CD4-positive, alpha-beta T cell treated with Interferon gamma for 1 hour (primary cell): Measurements from ENCODE around the gene INTS2.
"Not testable (repeated sequence)": the region's sequence is repeated elsewhere in the genome, so short reads cannot be mapped to it uniquely, and the experiment has no call there.

Experiments used
- DNase-seq: peaks from one replicate; pipeline ENCODE4 v3.0.0-alpha.2; 2020

Gene INTS2

GRCh38 chr17:61885865-61886264 is 41.9 kb downstream of the INTS2 start:
- DNase-seq: not testable (repeated sequence)

- no peak for DNase-seq
Measured at GRCh38 chr17:61884864-61885263, 42.9 kb downstream of the INTS2 start.

DNA sequence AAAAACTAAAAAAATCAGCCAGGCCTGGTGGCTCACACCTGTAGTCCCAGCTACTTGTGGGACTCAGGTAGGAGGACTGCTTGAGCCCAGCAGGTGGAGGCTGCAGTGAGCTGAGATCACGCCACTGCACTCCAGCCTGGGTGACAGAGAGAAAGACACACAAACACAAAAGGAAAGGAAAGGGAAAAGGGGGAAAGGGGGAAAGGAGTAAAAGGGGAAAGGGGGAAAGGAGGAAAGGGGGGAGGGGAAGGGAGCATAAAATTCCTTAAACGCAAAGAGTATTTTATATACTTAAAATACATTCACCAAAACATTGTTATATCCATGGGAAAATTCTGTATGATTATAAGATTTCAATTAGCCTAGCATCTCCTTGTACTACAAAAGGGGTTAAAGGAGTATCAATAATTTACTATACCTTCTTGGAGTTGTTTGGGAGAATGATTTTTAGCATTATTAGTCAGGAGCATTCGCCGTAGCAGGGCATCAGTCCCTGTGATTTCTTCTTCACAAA is 47.1 kb downstream of the INTS2 start:
- no peak for DNase-seq

- no peak for DNase-seq
Measured at GRCh38 chr17:61878984-61879612, 48.7 kb downstream of the INTS2 start.

- DNase-seq: no peak
Measured at GRCh38 chr17:61878520-61878919, 49.3 kb downstream of the INTS2 start.

DNA sequence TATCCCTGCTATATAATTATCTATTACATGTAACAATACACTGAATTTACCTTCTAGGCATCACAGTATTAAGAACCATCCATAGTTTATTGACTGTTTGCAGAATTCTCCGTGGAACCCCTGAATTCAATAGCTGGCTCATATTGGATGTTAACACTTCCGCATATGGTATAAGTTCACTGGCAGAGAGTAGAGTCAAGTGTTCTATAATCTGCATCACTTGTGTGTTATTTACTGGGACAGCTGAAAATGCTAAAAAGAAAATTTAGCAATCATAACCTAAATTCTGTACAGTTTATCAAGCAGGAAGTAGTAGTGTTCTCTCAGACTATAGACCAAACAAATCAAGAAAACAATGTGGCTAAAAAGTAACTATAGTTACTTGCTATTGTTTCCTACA is 49.9 kb downstream of the INTS2 start:
- no peak for DNase-seq

- DNase-seq: no peak
Measured at GRCh38 chr17:61875804-61876203, 52.0 kb downstream of the INTS2 start.

DNA sequence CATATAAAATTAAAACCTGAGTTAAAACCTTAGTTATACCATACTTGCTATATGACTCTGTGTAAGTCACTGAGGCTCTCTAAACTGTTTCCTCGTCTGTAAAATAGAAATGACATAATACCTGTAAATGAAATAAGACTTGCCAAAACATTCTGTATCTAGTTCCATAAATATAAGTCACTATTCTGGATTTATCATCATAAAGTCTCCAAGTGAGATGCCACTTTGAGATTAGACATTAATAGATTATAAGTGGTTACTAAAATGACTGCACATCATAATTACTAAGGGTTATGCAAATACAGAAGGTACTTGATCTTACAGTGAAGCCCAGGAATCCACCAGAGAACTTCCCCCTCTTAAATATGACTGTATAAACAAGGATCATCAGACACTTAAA is 52.5 kb downstream of the INTS2 start:
- no peak for DNase-seq

- DNase-seq: no peak
Measured at GRCh38 chr17:61874075-61874474, 53.7 kb downstream of the INTS2 start.

- DNase-seq: no peak
Measured at GRCh38 chr17:61872099-61872498, 55.7 kb downstream of the INTS2 start.

GRCh38 chr17:61869138-61869537 is 58.6 kb downstream of the INTS2 start:
- DNase-seq: no peak

DNA sequence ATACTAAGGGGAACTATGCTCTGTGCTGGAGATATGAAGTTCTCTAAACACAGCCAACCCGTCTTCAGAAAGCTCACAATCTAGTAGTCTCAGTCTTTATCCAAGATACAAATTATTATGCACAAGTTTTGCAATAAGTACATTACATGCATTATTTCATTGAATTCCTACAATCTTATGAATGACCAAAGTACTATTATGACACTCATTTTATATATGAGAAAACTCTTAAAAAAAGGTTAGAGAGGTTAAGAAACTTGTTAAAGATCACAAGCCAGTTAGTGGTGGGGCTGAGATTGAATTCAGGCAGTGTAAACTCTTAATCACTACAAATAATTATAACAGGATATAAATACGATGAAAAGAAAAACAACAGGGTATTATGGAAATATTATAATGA is 59.7 kb downstream of the INTS2 start:
- no peak for DNase-seq

DNA sequence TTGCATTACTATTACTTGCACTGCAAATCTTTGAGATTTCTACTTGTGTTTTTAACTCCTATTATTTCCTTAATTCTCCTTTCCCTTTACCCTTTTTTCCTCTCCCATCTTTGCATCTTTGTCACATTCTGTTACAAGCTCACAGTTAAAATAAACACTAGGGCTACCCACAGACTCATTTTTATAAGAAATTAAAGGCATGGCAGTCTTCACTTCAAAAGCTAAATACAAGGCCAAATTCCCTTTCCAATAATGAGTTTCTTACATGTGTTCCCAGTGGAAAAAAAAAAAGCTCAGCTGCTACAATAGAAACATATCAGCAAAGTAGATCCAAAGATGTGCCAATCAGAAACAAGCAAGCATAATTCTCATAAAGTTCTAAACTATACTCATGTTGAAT is 60.7 kb downstream of the INTS2 start:
- no peak for DNase-seq

- DNase-seq: no peak
Measured at GRCh38 chr17:61863801-61864126, 64.0 kb downstream of the INTS2 start.

- peak; percentile 84 for DNase-seq
Measured at GRCh38 chr17:61862975-61863800, 64.6 kb downstream of the INTS2 start, which contains the start of gene BRIP1. BRIP1 (minus strand) TSS chr17:61863528; CDS start chr17:61861539, 1,989 bp downstream.

- no peak for DNase-seq
Measured at GRCh38 chr17:61862105-61862574, 65.6 kb downstream of the INTS2 start.

DNA sequence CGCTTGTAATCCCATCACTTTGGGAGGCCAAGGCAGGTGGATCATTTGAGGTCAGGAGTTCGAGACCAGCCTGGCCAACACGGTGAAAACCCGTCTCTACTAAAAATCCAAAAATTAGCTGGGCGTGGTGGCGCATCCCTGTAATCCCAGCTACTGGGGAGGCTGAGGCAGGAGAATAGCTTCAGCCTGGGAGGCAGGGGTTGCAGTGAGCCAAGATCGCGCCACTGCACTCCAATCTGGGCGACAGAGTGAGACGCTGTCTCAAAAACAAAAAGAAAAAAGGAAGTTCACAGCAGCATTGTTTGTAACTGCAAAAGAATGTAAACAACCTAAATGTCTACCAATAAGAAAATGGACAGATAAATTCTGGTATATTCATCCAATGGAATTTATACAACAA is 67.4 kb downstream of the INTS2 start:
- DNase-seq: not testable (repeated sequence)

DNA sequence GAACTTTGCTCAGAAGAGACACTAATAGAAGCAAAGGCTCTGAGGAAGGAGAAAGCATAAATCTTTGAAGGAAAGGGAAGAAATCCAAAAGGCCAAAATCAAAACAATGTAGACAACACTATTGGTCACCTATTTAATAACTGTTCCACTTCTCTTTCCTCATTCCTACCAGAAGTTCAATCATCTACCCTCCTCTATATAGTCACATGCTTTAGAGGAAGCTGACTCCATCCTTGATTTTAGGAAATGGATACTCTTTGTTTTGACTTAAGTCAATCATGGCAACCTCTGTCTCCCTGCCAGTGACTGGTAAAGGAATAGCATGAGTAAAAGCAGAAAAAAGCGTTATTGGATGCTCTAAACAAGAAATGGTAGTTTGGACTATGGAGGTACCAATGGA is 71.7 kb downstream of the INTS2 start:
- no peak for DNase-seq

DNA sequence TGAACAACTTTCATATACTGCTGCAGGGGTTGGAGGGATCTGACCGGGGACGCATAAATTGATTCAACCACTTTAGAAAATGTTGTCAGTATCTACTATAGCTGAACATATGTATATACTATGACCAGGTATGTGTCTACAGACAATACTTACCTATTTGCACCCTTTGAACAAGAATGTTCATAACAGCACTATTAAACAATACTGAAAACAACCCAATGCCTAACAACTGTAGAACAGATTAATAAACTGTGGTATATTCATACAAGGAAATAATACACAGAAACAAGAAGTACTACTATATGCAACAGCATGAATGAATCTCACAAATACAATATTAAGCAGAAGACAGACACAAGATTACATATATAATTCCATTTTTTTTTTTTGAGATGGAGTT is 74.9 kb downstream of the INTS2 start:
- no peak for DNase-seq

- DNase-seq: no peak
Measured at GRCh38 chr17:61849674-61850073, 78.1 kb downstream of the INTS2 start.

DNA sequence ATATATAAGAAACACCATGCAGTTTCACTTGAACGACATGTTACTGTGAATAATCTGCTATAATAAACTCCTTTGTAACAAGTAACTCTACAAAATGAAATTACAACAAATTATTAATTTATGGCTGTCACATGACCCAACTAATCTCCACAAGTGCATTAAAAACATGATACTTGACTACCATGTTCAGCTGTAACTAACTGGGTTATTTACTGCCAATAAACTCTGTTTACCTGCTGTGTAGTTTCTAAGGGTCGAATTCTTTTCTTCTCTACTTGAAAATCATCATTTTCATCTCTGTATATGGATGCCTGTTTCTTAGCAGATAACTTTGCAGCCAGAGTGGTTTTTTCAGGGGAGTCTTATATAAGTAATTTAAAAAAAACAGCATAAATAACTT is 78.9 kb downstream of the INTS2 start:
- no peak for DNase-seq

GRCh38 chr17:61848247-61848646 is 79.5 kb downstream of the INTS2 start:
- DNase-seq: no peak

GRCh38 chr17:61847659-61848058 is 80.1 kb downstream of the INTS2 start:
- no peak for DNase-seq

- no peak for DNase-seq
Measured at GRCh38 chr17:61846761-61847375, 80.9 kb downstream of the INTS2 start.
